GM18507 (cell line): ENCODE results near the gene MRPL21.
"Not testable (repeated sequence)": the region's sequence is repeated elsewhere in the genome, so short reads cannot be mapped to it uniquely, and the experiment has no call there.

Source experiments
- DNase-seq: peaks from one replicate; pipeline ENCODE4 v3.0.0; 2011; ENCODE audit warnings: low read depth; ENCODE audit not compliant: insufficient read length; ENCODE audit errors: extremely low spot score
- FAIRE-seq: peaks from 2 replicates; lab custom pipeline; 2011; peaks lifted over from hg19 to GRCh38; lab: Jason Lieb, UNC

MRPL21 gene

GRCh38 chr11:68914761-68915160, 11.1 kb upstream of the MRPL21 start:
- no peak for FAIRE-seq

DNA sequence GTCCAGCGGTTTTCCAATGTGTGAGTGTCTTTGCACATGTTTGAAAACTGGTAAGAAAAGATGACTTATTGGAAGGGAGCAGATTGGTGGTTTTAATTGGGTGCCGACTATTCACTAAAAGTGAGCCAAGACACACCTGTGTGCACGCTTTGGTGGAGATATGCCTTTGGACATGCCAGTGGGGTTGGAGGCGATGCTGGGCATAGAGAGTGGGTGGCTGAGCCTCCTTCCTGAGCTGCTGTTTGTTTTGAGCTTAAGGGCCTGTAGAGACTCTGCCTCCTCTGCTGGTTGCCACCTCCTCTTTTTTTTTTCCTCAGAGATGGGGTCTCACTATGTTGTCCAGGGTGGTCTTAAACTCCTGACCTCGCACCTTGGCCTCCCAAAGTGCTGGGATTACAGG, 9.6 kb upstream of the MRPL21 start:
- DNase-seq: no peak
- FAIRE-seq: no peak

More at GRCh38 chr11:68914761-68915160, 11.1 kb upstream of the MRPL21 start:
- no peak for DNase-seq

- DNase-seq: no peak
- no peak for FAIRE-seq
Observed at GRCh38 chr11:68912254-68912653, 8.6 kb upstream of the MRPL21 start.

- DNase-seq (no peak), FAIRE-seq (no peak)
Observed at GRCh38 chr11:68911731-68912130, 8.1 kb upstream of the MRPL21 start.

DNA sequence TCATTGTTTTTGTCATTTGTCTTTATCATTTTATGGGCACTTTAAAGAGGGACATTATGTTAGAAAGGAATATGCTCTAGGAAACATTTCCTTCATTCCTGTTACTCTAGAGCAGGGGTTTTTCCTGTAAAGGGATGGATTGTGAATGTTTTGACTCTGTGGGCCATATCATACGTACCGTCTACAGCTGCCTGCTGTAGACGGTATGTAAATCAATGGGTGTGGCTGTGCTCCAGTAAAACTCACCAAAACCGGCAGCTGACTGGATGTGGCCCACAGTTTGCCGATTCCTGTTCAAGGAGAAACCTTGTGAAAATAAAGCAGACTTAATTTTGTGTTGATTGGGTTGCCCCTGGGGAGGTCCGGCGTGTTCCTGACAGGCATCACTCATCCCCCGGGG, 7.3 kb upstream of the MRPL21 start:
- no peak for FAIRE-seq
- DNase-seq: no peak

DNA sequence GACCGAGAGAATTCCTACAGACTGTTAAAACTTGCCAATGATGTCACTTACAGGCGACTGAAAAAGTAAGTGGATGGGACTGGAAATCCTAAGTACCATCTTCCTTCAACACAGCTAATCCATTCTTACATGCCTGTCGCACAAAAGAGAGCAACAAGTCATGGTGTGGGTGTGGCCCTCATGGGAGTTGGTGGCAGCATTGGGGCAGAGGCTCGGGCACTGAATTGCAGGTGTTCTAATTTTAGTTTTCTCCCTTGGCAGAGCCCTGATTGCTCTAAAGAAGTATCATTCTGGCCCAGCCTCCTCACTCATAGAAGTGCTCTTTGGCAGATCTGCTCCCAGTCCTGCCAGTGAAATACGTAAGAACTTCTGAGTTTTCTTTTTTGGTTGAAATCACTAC, 4.6 kb upstream of the MRPL21 start:
- no peak for DNase-seq

GRCh38 chr11:68905421-68906360, 2.1 kb upstream of the MRPL21 start:
- DNase-seq (no peak), FAIRE-seq (no peak)

More for the DNA sequence above, 4.6 kb upstream of the MRPL21 start:
- no peak for FAIRE-seq

- no peak for FAIRE-seq
- DNase-seq: no peak
Observed at GRCh38 chr11:68904248-68904847, 716 bp upstream of the MRPL21 start.

- FAIRE-seq (no peak), DNase-seq (no peak)
Observed at GRCh38 chr11:68900835-68901381, 2.7 kb downstream of the MRPL21 start.

GRCh38 chr11:68897441-68897840, 6.2 kb downstream of the MRPL21 start:
- no peak for FAIRE-seq

DNA sequence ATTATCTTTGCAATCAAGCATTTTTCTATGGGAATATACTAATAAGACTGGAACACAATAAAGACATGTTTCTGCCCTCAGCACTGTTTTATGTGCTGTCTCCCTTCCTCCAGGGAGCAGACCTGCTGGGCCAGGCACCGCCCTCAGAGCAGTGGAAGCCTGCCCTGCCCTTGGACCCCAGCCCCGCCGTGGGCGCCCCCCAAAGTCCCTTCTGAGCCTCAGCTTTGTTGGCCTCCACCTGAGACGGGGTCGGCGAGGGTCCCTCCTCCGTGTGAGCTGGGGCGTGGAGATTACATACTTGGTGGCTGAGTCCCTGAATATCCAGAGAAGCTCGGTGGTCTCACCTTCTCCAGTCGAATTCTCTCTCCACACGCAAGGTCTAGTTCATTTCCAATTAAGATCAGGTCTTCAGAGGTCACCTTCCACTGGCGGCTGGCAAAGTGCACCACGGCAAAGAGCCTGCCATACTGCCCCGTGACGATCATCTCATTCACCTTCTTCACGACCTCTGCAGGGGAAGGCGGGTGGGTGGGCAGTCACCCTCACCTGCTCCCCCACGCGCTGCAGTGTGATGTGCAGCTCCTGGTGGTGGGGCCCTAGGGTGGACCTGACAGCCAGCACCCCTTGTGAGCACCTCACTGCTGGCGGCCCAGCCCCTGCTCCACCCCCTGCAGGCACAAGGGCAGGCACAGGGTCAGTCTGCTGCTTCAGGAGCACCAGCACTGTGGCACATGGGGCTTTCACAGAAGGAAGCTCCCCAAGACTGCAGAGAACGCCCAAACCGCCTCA, 7.3 kb downstream of the MRPL21 start:
- DNase-seq (no peak), FAIRE-seq (no peak)

More at GRCh38 chr11:68897441-68897840, 6.2 kb downstream of the MRPL21 start:
- no peak for DNase-seq

DNA sequence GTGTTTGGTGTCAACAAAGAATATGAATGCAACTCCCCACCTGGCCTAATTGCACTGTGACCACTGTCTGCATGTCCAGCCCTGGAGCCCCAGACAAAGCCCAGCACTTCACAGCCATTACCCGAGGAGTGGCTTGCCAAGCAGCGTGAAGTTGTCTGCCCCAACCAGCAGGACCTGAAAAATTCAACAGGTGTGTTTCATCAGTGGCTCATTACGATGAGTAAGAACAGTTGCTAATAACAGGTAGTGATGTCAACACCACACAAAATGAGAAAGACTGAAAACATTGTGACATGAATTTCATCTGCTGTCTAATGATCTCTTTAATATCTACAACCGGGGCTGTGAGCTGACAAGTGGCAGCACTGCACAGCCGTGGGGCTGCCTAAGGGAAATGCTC, 10.3 kb downstream of the MRPL21 start:
- FAIRE-seq: no peak

DNA sequence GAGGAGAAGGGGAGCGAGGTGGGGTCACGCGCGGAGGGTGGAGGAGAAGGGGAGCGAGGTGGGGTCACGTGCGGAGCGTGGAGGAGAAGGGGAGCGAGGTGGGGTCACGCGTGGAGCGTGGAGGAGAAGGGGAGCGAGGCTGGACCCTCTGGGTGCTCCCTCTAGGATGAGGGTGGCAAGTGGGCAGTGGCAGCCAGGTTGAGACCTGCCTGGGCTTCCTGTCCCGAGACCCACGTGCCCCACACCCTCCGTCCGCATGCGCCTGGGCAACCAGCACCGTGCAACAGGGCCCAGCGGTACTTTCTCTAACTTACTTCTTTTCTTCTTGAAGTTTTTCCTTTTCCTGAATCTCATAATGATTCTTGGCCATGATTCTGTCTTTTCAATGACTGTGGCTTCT, 11.1 kb downstream of the MRPL21 start:
- FAIRE-seq: no peak
- no peak for DNase-seq

More for the DNA sequence above, 10.3 kb downstream of the MRPL21 start:
- no peak for DNase-seq

DNA sequence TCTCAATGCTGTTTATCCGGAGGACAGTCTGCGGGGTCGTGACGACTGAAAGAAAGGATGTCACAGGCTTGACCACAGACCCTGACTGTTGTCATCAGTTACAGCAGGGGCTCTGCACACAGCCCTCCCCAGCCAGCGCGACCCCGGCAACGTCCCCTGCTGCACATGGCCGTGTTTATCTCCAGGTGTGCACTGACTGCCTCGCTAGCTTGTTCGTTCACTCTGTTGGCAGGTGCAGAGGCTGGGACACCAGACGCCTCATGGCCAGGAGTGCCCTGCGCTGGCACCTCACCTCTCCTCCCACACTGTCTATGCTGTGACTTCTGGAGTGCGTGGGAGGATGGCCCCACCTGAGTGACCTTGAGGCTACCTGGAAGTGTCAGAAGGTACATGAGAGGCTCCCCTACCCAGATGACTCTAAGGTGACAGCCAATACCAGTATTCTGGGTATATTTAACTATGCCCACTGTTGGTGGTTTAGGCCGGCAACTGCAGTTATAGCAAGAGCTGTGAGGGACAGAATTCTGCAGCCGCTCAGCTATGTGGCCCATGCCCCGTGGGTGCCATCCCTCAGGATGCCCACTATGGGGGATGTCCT, 12.2 kb downstream of the MRPL21 start:
- FAIRE-seq (no peak), DNase-seq (no peak)

GRCh38 chr11:68890490-68891231, 13.0 kb downstream of the MRPL21 start:
- FAIRE-seq (no peak), DNase-seq (no peak)

- FAIRE-seq (no peak), DNase-seq (no peak)
Observed at GRCh38 chr11:68889948-68890446, 13.6 kb downstream of the MRPL21 start.

DNA sequence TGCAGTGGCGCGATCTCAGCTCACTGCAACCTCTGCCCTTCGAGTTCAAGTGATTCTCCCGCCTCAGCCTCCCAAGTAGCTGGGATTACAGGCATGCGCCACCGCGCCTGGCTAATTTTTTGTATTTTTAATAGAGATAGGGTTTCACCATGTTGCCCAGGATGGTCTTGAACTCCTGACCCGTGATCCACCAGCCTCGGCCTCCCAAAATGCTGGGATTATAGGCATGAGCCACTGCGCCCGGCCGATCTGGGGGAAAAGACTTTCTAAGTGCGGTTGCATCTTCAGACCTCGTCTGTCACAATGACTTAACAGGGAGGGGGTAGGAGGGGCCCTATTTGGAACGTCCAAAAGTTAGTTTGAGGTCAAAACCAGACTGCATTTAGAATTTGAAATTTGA, 18.8 kb downstream of the MRPL21 start:
- DNase-seq, FAIRE-seq: not testable (repeated sequence)

- FAIRE-seq (no peak), DNase-seq (no peak)
Observed at GRCh38 chr11:68882391-68882790, 21.2 kb downstream of the MRPL21 start.

DNA sequence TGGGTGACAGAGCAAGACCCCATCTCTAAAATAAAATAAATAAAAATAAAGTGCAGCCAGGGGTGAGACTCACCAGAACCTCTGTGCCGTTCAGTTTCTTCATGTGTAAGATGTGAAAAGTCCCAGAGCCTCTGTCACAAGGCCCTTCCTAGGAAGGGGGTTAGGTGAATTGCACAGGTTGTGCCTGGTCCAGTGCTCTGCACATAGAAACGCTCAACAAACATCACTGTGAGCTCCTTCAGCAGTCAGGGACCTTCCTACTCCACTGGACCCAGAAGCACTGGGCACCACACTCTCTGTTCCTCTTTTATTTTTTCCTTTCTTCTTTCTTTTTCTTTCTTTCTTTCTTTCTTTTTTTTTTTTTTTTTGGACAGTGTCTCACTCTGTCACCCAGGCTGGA, 22.3 kb downstream of the MRPL21 start:
- FAIRE-seq (no peak), DNase-seq (no peak)
